IMR-90 (cell line): ENCODE measurements around the gene MAGI2.

Experiments
- CTCF ChIP-seq: conservative IDR thresholded peaks from 2 replicates; pipeline ENCODE4 v1.5.1; 2012; ENCODE audit warnings: mild to moderate bottlenecking, low read depth, low read length, improper control_type of control experiment
- RFX5 ChIP-seq: IDR thresholded peaks from 2 replicates; pipeline ENCODE4 v1.8.0; 2012; ENCODE audit warnings: low read depth, mild to moderate bottlenecking, low read length, moderate library complexity

GRCh38 chr7:78099715-78100394 is 1353.6 kb downstream of the MAGI2 start:
- TF ChIP-seq CTCF, result no peak
- no peak for TF ChIP-seq RFX5
